ENCODE results near the gene GMDS.

GRCh38 chr6:1643830-1644445, 601.5 kb downstream of the GMDS start:
- TF ChIP-seq CTCF (IDR thresholded peaks at IDR 0.05 in 4 of 5, conservative IDR thresholded peaks at IDR 0.05 in 1 of 5), result no peak
- no peak for TF ChIP-seq POLR2A (IDR thresholded peaks at IDR 0.05)

Data from gastrocnemius medialis (tissue), 4 donors.